Measurements from ENCODE around the gene RAB13. TPM values are rescaled to one million over a fixed set of nuclear protein-coding genes. Genes with fewer than 3 reads are reported as not detected.

RAB13 gene
- total RNA-seq, 1 experiment from 2014 or later: 70.6 TPM

GRCh38 chr1:153991151-153991630 lies 5.1 kb upstream of the RAB13 start:
- Histone ChIP-seq H3K27me3 (ENCODE audit: control insufficient read depth, insufficient read depth, low read length) (no peaks in the 10 kb centered on the region), H3K9me3 (ENCODE audit: control insufficient read depth, insufficient read depth, low read depth, low read length) (no peaks in the 10 kb centered on the region), H3K4me3 (ENCODE audit: low read depth in 2 of 2, low read length in 2 of 2) (peak overlapping the region; percentile 87 to 92), H3K36me3 (ENCODE audit: control insufficient read depth, insufficient read depth, low read length) (peaks cover 18% of the 10 kb centered on the region), H3K27ac (ENCODE audit: low read length) (peak overlapping the region; percentile 97), H3K4me1 (ENCODE audit: control insufficient read depth, insufficient read depth, low read length) (peaks cover 12% of the 10 kb centered on the region)
- TF ChIP-seq CTCF (IDR thresholded peaks at IDR 0.05) (no peak), POLR2AphosphoS5 (IDR thresholded peaks at IDR 0.05; ENCODE audit: low read depth, low read length) (no peak), TCF7L2 (IDR thresholded peaks at IDR 0.05; ENCODE audit: low read depth, low read length) (no peak)
- DNase-seq (ENCODE audit: low read depth, low spot score) (no peak), ATAC-seq (no peak)
- ChIA-PET CTCF (no interaction called here), POLR2A (interaction anchor here (0.7 to 1.3 kb wide), 2 partner anchors 14 to 28 kb away, joined by 3 read pairs; partner anchors contain the start of gene JTB)
- no TSS peak for BruUV-seq (replicated peaks)
- intact Hi-C loops (cut with micrococcal nuclease; ENCODE audit: unreplicated experiment) (no loop called here), in situ Hi-C loops (cut with HindIII; ENCODE audit: low pct_unique_long_range_greater_than_20kb, low sequenced_read_pairs) (no loop called here)

- H3K9me3 ChIP-seq (ENCODE audit: control insufficient read depth, insufficient read depth, low read depth, low read length): no peaks in the 10 kb centered on the region
- BruUV-seq (replicated peaks): TSS peak; percentile 97
- intact Hi-C loops (cut with micrococcal nuclease; ENCODE audit: unreplicated experiment): no loop called here
- H3K4me1 ChIP-seq (ENCODE audit: control insufficient read depth, insufficient read depth, low read length): peaks cover 13% of the 10 kb centered on the region
- H3K27me3 ChIP-seq (ENCODE audit: control insufficient read depth, insufficient read depth, low read length): no peaks in the 10 kb centered on the region
- H3K4me3 ChIP-seq (ENCODE audit: low read depth in 2 of 2, low read length in 2 of 2): peak within 1 kb of the TSS; percentile 87 to 92
- peak; percentile 80 for ATAC-seq
- CTCF ChIA-PET: no interaction called here
- in situ Hi-C loops (cut with HindIII; ENCODE audit: low pct_unique_long_range_greater_than_20kb, low sequenced_read_pairs): no loop called here
- 0 out of 2 replicates have a peak, but pooled peaks have one; percentile 82 for TF ChIP-seq SIN3A (IDR thresholded peaks at IDR 0.05; ENCODE audit: borderline replicate concordance, insufficient read depth, low read depth, low read length)
- peak; percentile 100 for TF ChIP-seq POLR2AphosphoS5 (IDR thresholded peaks at IDR 0.05; ENCODE audit: low read depth, low read length)
- peak; percentile 100 for TF ChIP-seq TCF7L2 (IDR thresholded peaks at IDR 0.05; ENCODE audit: low read depth, low read length)
- TF ChIP-seq CTCF (IDR thresholded peaks at IDR 0.05): no peak
- peak in 1 of 2 experiments; percentile 45; a peak in 1 of 4 replicates for TF ChIP-seq REST (IDR thresholded peaks at IDR 0.05; ENCODE audit: insufficient read depth in 1 of 2, low read depth in 2 of 2, low read length in 1 of 2)
- peak; percentile 95 for DNase-seq (ENCODE audit: low read depth, low spot score)
- peaks cover 18% of the 10 kb centered on the region for H3K36me3 ChIP-seq (ENCODE audit: control insufficient read depth, insufficient read depth, low read length)
- peak within 1 kb of the TSS; percentile 97 for H3K27ac ChIP-seq (ENCODE audit: low read length)
- POLR2A ChIA-PET: interaction anchor here (0.6 to 1.3 kb wide), 12 partner anchors 9 to 319 kb away, joined by 3 to 11 read pairs (median 3); partner anchors contain the start of genes CREB3L4, ILF2, INTS3 and JTB
These were observed 4.5 kb upstream of the RAB13 start, which contains the start of gene RPS27 for GRCh38 chr1:153990468-153991150. RPS27 (plus strand) TSS chr1:153990762; CDS start chr1:153990797, 35 bp downstream.
